GM12874 (cell line): Measurements from ENCODE around the gene PRDM16.

Source experiments
- CTCF ChIP-seq: IDR thresholded peaks from 2 replicates; pipeline ENCODE4 v1.5.1; 2011; ENCODE audit warnings: low read depth, mild to moderate bottlenecking, control low read depth, low read length, moderate library complexity; ENCODE audit not compliant: insufficient read depth

Gene PRDM16

GRCh38 chr1:3366126-3367051, 297.4 kb downstream of the PRDM16 start:
- no peak for TF ChIP-seq CTCF

- TF ChIP-seq CTCF, result no peak
These were observed 298.4 kb downstream of the PRDM16 start for GRCh38 chr1:3367376-3367775.

GRCh38 chr1:3368059-3368458, 299.1 kb downstream of the PRDM16 start:
- no peak for TF ChIP-seq CTCF

- no peak for TF ChIP-seq CTCF
These were observed 299.9 kb downstream of the PRDM16 start for GRCh38 chr1:3368711-3369445.

- no peak for TF ChIP-seq CTCF
These were observed 300.6 kb downstream of the PRDM16 start for GRCh38 chr1:3369446-3370076.

- TF ChIP-seq CTCF, result no peak
These were observed 302.1 kb downstream of the PRDM16 start for GRCh38 chr1:3370856-3371703.
